GM12875 (cell line): Measurements from ENCODE around the gene TMCC1.

Experiments used
- H3K4me3 ChIP-seq: one replicate; pipeline ENCODE4 v1.5.1; 2011; ENCODE audit warnings: low read depth, low read length, control low read depth
- TF ChIP-seq, protein P1 (sequence below): IDR thresholded peaks from 2 replicates; pipeline ENCODE4 v1.5.1; 2011; ENCODE audit warnings: low read depth, mild to moderate bottlenecking, control low read depth, inconsistent platforms, low read length, moderate library complexity, borderline replicate concordance; ENCODE audit not compliant: insufficient read depth

TMCC1 gene

DNA sequence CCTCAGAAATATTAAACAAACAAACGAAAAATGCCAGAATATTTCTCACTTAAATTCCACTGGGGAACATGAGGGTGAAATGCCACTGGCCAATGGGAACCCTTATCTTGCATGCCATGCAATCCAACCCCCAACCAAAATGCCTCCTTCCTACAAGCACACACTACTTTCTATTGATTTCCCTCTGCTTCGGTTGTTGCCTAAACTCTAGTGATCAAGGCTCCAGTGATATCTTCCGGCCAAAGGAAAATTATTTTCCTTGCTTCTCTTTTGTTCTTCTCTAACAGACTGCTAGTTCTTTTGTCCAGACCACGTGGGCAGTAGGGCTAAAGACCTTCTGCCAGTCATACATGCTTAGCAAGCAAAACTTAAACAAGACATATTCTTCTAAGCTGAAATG is 115.7 kb downstream of the TMCC1 start:
- no peak overlapping the region for H3K4me3 ChIP-seq
- TF ChIP-seq, protein P1, sequence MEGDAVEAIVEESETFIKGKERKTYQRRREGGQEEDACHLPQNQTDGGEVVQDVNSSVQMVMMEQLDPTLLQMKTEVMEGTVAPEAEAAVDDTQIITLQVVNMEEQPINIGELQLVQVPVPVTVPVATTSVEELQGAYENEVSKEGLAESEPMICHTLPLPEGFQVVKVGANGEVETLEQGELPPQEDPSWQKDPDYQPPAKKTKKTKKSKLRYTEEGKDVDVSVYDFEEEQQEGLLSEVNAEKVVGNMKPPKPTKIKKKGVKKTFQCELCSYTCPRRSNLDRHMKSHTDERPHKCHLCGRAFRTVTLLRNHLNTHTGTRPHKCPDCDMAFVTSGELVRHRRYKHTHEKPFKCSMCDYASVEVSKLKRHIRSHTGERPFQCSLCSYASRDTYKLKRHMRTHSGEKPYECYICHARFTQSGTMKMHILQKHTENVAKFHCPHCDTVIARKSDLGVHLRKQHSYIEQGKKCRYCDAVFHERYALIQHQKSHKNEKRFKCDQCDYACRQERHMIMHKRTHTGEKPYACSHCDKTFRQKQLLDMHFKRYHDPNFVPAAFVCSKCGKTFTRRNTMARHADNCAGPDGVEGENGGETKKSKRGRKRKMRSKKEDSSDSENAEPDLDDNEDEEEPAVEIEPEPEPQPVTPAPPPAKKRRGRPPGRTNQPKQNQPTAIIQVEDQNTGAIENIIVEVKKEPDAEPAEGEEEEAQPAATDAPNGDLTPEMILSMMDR, result no peak

DNA sequence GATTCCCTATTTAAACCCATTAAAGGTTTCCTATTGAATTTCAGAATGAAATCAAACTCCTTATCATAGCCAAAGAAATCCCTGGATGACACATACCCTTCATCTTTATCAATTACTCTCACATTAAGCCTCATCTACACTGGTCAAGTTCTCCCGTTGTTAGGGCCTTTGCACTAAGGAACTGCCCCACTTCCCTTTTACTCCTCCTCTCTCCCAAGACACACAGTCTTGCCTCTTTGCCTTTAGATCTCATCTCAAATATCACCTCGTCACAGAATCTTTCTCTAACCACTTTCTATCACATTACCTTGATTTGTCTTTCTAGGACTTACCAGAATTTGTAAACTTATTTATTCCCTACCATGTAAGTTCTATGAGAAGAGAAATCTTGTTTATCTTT is 117.6 kb downstream of the TMCC1 start:
- no peak overlapping the region for H3K4me3 ChIP-seq
- TF ChIP-seq, protein P1, result no peak

DNA sequence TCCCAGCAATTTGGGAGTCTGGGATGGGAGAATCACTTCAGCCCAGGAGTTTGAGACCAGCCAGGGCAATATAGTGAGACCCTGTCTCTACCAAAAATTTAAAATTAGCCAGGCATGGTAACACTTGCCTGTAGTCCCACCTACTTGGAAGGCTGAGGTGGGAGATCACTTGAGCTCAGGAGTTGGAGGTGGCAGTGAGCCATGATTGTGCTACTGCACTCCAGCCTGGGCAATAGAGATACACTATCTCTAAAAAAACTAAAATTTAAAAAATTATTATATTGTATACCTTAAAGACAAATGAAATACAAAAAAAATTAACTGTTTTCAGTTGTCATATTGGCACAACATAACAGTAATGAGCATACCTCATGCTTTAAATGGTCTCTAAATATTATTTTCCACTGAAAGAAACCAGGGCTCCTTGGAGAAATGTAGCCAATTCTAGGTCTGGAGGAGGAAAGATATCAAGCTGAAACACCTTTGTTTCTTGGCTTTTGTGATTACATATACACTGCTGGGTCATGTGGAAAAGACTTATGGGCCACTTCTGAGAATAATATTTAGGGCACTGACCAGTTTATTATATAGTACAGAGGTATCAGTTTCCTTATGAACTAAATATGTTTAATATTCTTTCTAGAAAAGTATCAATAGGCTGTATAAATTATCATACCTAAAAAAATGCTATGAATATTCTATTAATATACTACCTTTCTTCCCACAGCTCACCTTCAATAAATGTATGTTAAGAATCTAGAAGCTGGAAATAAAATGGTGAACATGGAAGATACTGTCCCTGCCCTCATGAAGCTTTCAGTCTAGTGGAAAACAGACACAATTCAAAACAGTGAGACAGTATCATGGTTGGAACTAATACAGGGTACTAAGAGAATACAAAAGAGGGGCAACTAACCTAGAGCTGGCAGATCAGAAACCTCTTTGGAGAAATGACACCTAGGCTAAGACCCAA is 119.5 kb downstream of the TMCC1 start:
- no peak overlapping the region for H3K4me3 ChIP-seq
- TF ChIP-seq, protein P1, result no peak

DNA sequence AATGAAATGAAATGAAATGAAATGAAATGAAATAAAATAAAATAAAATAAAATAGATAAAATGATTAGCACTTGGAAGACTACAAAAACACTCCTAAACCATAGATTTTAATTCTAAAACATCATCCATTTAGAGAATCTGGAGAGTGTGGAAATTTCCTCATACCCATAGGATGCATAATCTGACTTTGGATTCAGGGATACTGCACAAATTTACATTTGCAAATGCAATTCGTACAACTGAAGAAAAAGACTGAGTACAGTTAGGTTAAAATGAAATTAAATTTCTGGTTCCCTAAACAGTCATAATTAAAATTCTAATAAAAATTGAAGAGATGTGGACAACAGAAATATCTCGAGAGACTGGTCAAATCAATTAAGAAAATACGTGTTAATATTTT is 122.9 kb downstream of the TMCC1 start:
- no peak overlapping the region for H3K4me3 ChIP-seq
- TF ChIP-seq, protein P1, result no peak

DNA sequence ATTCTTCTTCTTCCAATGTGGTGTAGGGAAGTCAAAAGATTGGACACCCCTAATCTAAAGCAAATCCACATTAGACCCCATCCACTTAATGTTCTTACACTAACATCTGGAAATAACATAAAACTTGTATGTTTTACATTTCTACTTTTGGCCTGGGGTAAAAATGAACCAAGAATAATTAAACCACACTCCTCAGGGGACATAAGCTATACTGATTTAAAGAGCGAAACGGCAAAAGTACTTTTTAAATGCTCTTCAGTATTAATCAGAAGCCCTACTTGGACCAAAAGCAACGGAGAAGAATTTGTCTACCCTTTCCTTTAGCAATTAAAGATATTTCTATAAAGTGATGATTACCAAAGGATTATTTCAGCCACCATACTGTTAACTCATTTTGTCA is 123.9 kb downstream of the TMCC1 start:
- H3K4me3 ChIP-seq, result no peak overlapping the region

DNA sequence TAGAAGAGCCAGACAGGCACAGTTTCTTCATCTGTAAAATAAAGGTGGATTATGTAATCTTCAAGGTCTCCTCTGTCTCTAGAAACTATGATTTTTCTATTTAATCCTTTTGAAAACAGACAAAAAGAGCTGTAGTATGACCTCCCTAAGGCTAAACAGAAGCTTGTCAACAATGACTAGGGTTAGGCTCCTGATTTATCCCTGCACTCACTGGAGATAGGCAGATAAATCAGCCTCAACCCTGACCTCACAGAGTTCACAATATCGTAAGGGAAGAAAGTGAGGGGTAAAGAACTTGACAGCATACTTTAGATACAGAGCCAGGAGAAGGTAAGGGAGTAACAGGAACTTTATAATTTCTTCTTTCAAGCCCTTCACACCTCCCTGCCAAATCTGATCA is 124.8 kb downstream of the TMCC1 start:
- H3K4me3 ChIP-seq, result no peak overlapping the region
- TF ChIP-seq, protein P1, result no peak

More for the DNA sequence above, 123.9 kb downstream of the TMCC1 start:
- TF ChIP-seq, protein P1, result no peak

DNA sequence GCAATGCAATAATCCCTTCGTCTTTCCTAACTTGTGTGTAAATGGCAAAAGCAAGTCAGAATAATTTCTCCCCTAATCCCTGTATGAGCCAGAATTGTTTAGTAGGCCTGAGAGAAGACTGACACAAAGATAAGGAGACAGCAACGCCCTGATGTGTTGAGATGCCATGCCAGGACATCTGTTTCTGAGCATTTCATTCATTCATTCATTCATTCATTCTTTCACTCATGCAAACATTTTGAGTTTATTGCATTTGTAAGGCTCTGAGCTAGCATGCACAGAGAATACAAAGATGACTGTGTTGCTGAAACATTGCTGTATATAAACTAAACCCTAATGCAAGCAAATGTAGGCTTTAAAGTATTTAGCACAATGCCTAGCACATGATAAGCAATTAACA is 127.4 kb downstream of the TMCC1 start:
- TF ChIP-seq, protein P1, result no peak
- no peak overlapping the region for H3K4me3 ChIP-seq
